GM19193 (cell line): ENCODE results near the gene CCL4.

Experiments used
- POLR2A ChIP-seq: IDR thresholded peaks from 4 replicates; pipeline ENCODE4 v1.6.1; 2011; ENCODE audit not compliant: insufficient read depth, insufficient read length; ENCODE audit errors: extremely low read depth

The CCL4 gene

GRCh38 chr17:36117505-36118382 is 14.1 kb downstream of the CCL4 start:
- TF ChIP-seq POLR2A, result no peak

GRCh38 chr17:36118477-36119353 is 15.1 kb downstream of the CCL4 start:
- no peak for TF ChIP-seq POLR2A

GRCh38 chr17:36120221-36120620 is 16.6 kb downstream of the CCL4 start:
- TF ChIP-seq POLR2A, result no peak

GRCh38 chr17:36123431-36123830 is 19.8 kb downstream of the CCL4 start:
- TF ChIP-seq POLR2A, result no peak

- no peak for TF ChIP-seq POLR2A
Measured at GRCh38 chr17:36124879-36125824, 21.5 kb downstream of the CCL4 start.

DNA sequence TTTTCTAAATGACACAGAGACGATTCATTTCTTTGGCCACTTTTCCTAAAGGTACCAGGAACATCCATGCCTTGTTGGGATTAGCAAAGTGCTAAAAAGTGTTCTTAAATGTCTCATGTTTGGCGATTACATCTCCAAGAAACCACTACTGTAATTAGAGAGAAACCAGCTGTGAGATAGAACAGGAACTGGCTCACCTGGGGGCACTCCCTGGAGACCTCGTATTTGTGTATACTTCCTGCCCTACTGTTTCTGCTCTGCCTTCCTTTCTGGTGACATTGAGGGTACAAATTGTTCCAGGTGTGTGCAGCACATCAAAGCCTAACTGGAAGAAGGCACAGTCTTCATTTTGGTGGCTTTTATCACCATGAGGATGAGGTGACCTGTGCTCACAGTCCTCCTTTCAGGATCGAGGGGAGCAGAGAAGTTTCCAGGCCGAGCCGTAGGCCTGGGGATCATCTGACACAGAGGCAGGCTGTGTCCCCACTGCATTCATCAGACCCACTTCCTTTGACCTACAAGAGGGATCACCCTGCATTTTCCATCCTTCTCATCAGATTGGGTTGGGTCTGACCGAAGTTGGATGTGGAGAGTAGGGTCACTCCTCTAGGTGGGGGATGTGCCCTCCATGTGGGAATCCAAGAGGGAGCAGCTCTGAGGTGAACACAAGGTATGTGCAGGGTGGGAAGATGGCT is 23.7 kb downstream of the CCL4 start:
- no peak for TF ChIP-seq POLR2A

- no peak for TF ChIP-seq POLR2A
Measured at GRCh38 chr17:36127911-36128310, 24.3 kb downstream of the CCL4 start.

GRCh38 chr17:36128411-36128978 is 24.9 kb downstream of the CCL4 start:
- TF ChIP-seq POLR2A, result no peak

DNA sequence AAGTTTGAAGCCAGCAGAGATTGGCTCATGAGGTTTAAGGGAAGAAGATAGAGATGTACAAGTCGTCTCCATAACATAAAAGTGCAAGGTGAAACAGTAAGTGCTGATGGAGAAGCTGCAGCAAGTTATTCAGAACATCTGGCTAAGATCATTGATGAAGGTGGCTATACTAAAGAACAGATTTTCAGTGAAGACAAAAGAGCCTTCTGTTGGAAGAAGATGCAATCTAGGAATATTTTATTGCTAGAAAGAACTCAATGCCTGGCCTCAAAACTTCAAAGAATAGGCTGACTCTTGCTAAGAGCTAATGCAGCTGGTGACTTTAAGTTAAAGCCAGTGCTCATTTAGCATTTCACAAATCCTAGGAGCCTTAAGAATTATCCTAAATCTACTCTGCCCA is 26.0 kb downstream of the CCL4 start:
- TF ChIP-seq POLR2A, result no peak

DNA sequence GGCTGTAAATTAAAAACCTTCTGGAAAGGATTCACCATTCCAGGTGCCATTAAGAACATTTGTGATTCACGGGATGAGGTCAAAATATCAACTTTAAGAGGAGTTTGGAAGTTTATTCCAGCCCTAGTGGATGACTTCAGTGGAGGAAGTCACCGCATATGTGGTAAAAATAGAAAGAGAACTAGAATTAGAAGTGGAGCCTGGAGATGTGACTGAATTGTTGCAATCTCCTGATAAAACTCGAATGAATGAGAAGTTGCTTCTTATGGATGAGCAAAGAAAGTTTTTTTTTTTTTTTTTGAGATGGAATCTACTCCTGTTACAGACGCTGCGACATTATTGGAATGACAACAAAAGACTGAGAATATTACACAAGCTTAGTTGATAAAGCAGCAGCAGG is 26.7 kb downstream of the CCL4 start:
- TF ChIP-seq POLR2A, result no peak

- no peak for TF ChIP-seq POLR2A
Measured at GRCh38 chr17:36131421-36131820, 27.8 kb downstream of the CCL4 start.

DNA sequence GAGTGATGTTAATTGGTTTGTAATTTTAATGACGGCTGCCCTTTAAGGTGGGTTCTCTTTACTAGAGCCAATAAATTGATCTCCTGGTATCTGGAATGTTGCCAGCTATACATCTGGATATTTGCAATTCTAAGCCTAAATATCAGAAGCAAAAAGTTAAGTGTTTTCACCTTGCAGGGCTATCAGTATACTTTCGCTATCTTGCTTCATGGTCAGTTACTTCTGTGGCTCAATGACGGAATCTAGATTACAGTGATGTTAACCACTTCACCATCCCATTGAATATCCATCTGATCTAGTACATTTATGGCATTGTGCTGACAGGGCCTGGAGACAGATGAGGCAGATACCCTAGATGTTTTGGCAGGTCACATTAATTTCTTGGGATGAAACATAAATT is 28.3 kb downstream of the CCL4 start:
- TF ChIP-seq POLR2A, result no peak

DNA sequence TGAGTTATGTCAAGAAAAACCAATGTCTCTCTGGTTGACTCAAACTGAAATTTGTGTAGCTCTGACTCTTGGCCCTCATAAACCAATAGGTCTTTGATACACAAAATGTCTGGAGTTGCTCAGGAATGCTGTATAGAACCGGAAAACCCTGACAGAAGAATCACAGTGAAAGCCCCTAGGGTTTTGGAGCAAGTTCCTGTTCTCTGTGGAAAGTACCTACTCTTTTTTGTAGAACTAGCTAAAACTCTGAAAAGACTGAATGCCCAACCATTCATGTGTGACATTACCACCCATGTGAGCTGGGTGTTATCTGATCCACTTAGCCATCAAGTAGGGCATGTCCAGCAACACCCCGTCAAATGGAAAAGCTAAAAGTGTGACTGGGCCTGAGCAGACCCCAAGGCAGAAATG is 28.8 kb downstream of the CCL4 start:
- TF ChIP-seq POLR2A, result no peak

- no peak for TF ChIP-seq POLR2A
Measured at GRCh38 chr17:36133602-36134236, 30.1 kb downstream of the CCL4 start.

- TF ChIP-seq POLR2A, result no peak
Measured at GRCh38 chr17:36135465-36135864, 31.8 kb downstream of the CCL4 start.
